Sigmoid colon (tissue), 4 donors: Measurements from ENCODE around the gene HBG2.

Experiments used
- EP300 ChIP-seq, 4 donors: sonication (generic); formaldehyde crosslinking; IDR thresholded peaks; one replicate each; pipeline ENCODE4 v1.6.1; 2017; ENCODE audit warnings: antibody characterized with exemption in 4 of 4
- POLR2A ChIP-seq, 2 donors: fragments of 450-650 bp; IDR thresholded peaks; one replicate each; pipeline ENCODE4 v1.6.1; 2016; ENCODE audit warnings: antibody characterized with exemption in 2 of 2, mild to moderate bottlenecking in 2 of 2, moderate library complexity in 2 of 2
- POLR2AphosphoS5 ChIP-seq, 4 donors: sonication (generic); formaldehyde crosslinking; IDR thresholded peaks; one replicate each; pipeline ENCODE4 v1.6.1; 2017; ENCODE audit warnings: antibody characterized with exemption in 4 of 4
- TF ChIP-seq, protein P1 (sequence below), 4 experiments: fragments of 450-650 bp in 3 of 4; fragments of 200-600 bp in 1 of 4; IDR thresholded peaks; one replicate each; pipeline ENCODE4 v1.5.1; 2016 to 2019; ENCODE audit warnings: antibody characterized with exemption in 4 of 4, mild to moderate bottlenecking in 3 of 4, moderate library complexity in 2 of 4

DNA sequence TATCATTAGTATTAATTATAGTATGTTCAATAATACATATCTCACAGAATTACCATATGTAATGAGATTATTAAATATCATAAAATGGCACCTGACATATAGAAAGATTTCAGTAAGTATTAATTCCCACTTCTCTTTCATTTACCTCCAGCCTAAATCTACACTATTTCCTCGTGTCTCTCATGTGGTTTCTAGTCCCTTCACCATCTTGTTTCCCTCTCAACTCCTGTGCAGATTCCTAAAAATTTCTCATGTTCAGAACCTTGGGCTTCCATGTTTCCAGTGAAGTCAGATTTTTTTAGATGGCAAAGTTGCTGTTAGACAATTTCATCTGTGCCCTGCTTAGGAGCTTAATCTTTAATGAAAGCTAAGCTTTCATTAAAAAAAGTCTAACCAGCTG, 29.3 kb upstream of the HBG2 start:
- TF ChIP-seq, protein P1, sequence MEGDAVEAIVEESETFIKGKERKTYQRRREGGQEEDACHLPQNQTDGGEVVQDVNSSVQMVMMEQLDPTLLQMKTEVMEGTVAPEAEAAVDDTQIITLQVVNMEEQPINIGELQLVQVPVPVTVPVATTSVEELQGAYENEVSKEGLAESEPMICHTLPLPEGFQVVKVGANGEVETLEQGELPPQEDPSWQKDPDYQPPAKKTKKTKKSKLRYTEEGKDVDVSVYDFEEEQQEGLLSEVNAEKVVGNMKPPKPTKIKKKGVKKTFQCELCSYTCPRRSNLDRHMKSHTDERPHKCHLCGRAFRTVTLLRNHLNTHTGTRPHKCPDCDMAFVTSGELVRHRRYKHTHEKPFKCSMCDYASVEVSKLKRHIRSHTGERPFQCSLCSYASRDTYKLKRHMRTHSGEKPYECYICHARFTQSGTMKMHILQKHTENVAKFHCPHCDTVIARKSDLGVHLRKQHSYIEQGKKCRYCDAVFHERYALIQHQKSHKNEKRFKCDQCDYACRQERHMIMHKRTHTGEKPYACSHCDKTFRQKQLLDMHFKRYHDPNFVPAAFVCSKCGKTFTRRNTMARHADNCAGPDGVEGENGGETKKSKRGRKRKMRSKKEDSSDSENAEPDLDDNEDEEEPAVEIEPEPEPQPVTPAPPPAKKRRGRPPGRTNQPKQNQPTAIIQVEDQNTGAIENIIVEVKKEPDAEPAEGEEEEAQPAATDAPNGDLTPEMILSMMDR (IDR thresholded peaks at IDR 0.05) = no peak
- TF ChIP-seq POLR2A (IDR thresholded peaks at IDR 0.05) (no peak), EP300 (IDR thresholded peaks at IDR 0.05) (no peak), POLR2AphosphoS5 (IDR thresholded peaks at IDR 0.05) (no peak)
